Epithelial cell of esophagus (primary cell): ENCODE measurements around the gene GRM4.

Experiments
- DNase-seq: peaks from one replicate; pipeline ENCODE4 v3.0.0; 2010; ENCODE audit warnings: low read depth
- H3K4me3 ChIP-seq: 2 replicates; pipeline ENCODE4 v1.5.1; 2011; ENCODE audit warnings: mild to moderate bottlenecking, low read length, control low read depth
- TF ChIP-seq, protein P1 (sequence below): IDR thresholded peaks from 2 replicates; pipeline ENCODE4 v1.5.1; 2011; ENCODE audit warnings: low read depth, mild to moderate bottlenecking, low read length, control low read depth, inconsistent platforms; ENCODE audit not compliant: insufficient read depth; ENCODE audit errors: missing control alignments

Gene GRM4

DNA sequence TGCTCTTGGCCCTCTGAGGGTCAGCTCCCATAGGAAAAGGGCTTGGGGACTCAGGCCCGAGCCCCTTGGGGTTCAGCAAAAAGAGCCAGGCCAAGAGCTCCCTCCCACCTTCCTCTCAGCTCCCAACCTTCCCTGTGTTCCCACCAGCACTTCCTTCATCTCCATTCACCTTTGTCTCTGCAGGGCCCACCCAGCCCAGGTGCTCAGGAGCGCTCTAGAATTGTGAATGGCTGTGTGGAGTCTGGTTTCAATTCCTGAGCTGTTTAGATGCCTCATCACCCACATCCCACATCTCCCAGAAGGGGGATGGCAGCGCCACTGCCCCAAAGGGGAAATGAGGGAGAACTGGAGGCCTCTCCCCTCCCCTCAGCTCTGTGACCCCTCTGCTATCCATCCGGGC lies 7.7 kb downstream of the GRM4 start:
- H3K4me3 ChIP-seq = no peak overlapping the region
- no peak for DNase-seq
- TF ChIP-seq, protein P1, sequence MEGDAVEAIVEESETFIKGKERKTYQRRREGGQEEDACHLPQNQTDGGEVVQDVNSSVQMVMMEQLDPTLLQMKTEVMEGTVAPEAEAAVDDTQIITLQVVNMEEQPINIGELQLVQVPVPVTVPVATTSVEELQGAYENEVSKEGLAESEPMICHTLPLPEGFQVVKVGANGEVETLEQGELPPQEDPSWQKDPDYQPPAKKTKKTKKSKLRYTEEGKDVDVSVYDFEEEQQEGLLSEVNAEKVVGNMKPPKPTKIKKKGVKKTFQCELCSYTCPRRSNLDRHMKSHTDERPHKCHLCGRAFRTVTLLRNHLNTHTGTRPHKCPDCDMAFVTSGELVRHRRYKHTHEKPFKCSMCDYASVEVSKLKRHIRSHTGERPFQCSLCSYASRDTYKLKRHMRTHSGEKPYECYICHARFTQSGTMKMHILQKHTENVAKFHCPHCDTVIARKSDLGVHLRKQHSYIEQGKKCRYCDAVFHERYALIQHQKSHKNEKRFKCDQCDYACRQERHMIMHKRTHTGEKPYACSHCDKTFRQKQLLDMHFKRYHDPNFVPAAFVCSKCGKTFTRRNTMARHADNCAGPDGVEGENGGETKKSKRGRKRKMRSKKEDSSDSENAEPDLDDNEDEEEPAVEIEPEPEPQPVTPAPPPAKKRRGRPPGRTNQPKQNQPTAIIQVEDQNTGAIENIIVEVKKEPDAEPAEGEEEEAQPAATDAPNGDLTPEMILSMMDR = no peak

DNA sequence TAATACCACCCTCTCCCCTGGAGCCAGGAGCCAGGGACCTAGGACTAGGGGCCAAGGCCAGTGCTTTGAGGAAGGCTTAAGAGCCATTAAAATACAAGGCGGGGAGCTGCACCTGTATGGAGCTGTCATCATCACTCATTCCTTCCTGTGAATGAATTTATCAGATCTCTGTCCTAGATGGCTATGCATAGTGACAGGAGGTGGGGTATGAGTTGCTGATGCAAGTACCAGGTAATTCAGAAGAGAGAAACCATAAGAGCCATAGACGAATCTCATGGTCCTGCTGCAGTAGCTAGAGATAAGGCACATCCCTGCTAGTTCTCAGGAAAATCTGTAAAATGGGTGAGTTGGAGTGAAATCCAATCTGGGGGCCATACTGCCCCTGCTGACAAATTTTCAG lies 10.3 kb downstream of the GRM4 start:
- no peak overlapping the region for H3K4me3 ChIP-seq
- no peak for DNase-seq
- TF ChIP-seq, protein P1 = no peak

DNA sequence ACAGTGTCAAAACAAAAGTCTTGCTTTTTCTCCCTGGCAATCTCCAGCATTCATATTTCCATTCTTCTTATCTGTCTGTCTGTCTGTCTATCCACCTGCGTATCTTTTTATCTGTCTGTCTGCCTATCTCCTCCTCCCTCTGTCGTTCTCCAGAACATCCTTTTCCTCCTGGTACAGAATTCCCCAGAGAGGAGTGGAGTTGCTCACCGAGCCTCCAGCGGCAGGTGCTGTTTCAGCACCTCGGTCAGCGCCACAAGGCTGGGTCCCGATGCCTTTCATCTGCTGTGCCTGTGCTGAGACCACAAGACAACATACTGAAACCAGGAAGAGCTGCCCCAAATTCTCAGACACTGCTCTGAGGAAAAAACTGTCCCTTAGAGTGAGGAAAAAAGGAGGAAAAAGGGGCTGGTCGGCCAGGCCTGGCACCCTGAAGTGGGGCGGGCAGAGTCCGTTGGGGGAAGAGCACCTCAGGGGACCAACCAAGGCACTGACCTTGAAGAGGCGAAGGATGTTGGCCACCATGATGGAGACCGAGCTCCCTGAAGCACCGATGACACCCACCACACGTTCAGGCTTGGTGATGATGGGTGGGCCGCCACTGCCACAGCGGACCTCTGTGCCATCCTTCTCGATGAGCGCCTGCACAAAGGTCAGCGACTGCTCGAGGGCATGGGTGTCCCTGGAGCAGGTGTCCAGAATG lies 13.3 kb downstream of the GRM4 start:
- DNase-seq = peak; percentile 57
- TF ChIP-seq, protein P1 = no peak
- H3K4me3 ChIP-seq = no peak overlapping the region

DNA sequence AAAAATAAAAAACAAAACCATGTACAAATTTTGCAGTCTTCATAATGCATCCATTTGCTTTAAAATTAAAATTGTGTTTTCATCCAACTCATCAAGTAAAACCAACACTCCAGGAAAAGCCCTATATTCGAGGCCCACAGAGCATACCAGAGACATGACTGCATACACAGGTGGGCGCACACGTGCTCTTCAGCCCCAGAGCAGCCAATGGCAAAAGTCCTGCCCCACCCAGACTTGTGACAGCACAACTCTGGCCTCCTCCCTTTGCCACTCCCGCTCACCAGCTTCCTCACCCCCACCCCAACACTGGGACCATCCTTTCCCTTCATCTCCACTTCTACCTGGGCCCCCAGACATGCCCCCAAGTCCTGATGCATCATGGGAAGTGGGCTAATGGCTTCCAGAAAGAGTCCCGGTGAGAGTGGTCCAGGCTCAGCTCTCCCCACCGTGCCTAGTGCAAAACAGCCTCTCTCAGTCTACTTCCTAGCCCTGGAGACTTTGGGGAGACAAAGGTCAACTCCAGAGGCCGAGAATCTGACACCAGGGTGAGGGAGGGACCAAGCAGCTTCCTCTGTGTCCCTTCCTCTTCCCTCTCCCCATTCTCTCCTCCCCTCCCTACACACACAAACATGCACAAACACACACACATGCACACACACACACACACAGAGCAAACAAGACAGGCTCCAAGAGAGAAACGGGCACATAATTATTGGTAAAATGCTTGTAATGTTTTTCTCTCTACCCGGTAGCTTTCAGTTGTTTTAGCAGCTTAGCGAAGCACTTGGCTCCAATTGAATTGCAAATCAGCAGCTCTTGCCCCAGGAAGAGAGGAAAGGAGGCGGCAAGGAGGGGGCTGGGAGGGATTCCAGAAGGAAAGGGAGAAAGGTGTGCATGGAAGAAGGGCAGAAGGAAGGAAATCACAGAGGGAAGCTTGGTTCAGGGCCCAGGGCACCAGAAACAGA lies 14.3 kb downstream of the GRM4 start:
- no peak overlapping the region for H3K4me3 ChIP-seq
- TF ChIP-seq, protein P1 = no peak
- DNase-seq = no peak

DNA sequence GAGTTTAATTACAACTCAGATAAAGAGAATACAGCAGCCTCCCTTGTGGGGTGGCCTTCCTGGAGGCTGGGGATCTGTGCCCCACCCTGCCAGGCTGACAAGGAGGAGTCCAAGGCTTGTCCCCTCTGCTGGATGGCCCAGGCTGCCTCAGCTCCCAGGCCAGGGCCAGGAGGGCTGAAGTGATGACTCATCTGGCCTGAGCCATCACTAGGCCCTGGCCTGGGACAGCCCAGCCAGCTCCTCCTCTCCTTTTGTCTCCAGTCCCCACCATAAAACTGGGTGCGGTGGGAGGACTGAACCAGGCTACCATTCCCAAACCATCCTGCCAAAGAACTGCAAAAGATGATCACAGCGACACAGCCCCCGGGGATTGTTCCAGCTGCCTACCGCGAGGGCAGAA lies 15.0 kb downstream of the GRM4 start:
- DNase-seq = no peak
- TF ChIP-seq, protein P1 = no peak
- H3K4me3 ChIP-seq = no peak overlapping the region

DNA sequence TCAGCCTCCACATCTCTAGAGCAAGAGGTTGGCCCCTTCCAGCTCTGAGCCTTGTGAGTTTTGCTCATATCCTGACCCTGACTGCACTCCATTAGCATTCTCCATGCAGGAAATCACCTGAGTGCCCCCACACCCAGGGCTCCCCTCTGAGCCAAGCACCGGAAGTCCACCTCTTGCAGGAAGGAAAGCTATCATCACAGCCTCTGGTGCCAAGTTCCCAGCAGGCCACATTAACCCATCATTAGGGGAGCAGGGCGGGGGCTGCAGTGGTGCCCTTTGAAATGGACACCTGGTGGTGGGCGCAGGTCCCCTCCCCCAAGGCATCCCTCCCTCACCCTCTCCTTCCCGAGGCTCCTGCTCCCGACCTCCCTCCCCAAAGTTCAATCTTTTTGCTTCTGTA lies 16.1 kb downstream of the GRM4 start:
- no peak for DNase-seq
- H3K4me3 ChIP-seq = no peak overlapping the region
- TF ChIP-seq, protein P1 = no peak
